Measurements from ENCODE around the gene UBE3C.
"Not testable (repeated sequence)": the region's sequence is repeated elsewhere in the genome, so short reads cannot be mapped to it uniquely, and the experiment has no call there.

The UBE3C gene

DNA sequence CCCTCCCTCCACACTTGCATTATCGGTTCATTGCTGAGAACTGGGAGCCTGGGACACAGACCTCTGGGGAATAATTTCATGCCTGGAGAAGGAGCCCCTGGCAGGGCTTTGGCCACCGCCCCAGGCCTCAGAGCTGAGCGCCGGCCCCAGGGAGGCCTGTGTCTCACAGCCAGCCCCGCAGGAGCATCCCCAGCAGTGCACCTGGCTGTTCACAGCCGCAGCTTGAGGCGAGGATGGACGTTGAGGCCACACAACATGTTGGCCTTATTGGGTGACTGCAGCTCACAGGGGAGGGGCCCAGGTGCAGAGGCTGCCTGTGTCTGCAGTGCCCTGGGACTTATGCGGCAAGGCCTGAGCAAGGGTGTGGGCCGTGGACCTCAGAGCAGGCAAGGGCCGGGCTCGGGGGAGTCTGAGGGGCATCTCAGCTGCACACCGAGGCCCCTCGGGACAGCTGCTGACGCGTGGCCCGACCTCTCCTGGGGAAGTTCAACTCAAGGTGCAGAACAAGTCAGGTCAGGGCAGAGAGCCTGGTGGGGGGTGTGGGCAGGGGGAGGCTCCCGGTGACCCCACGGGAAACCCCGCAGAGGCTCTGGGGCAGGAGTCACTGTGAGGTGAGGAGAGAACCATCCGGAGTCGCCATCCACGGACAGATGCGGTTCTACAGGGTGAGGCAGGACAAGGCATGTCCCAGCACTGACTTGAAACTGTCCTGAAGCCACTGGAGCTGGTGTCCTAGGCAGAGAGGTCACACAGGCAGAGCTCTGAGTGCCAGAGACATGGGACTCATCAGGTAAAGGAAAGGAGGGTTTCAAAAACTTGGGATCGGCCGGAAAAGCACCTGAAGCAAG, 13.1 kb upstream of the UBE3C start:
- Histone ChIP-seq H3K4me1 (no peaks in the 10 kb centered on the region), H3K36me3 (no peaks in the 10 kb centered on the region), H3K4me3 (no peak overlapping the region), H3K27ac (no peak overlapping the region), H3K27me3 (peaks cover 0 to 16% of the 10 kb centered on the region in 2 donors), H3K9me3 (no peaks in the 10 kb centered on the region)
- intact Hi-C loops (cut with DNase I; ENCODE audit: low total_unique reads): no loop called here
- DNase-seq: peak in 1 of 2 donors; percentile 53
- TF ChIP-seq, protein P1, sequence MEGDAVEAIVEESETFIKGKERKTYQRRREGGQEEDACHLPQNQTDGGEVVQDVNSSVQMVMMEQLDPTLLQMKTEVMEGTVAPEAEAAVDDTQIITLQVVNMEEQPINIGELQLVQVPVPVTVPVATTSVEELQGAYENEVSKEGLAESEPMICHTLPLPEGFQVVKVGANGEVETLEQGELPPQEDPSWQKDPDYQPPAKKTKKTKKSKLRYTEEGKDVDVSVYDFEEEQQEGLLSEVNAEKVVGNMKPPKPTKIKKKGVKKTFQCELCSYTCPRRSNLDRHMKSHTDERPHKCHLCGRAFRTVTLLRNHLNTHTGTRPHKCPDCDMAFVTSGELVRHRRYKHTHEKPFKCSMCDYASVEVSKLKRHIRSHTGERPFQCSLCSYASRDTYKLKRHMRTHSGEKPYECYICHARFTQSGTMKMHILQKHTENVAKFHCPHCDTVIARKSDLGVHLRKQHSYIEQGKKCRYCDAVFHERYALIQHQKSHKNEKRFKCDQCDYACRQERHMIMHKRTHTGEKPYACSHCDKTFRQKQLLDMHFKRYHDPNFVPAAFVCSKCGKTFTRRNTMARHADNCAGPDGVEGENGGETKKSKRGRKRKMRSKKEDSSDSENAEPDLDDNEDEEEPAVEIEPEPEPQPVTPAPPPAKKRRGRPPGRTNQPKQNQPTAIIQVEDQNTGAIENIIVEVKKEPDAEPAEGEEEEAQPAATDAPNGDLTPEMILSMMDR (IDR thresholded peaks at IDR 0.05): no peak

GRCh38 chr7:157126921-157127320, 11.8 kb upstream of the UBE3C start:
- Histone ChIP-seq H3K4me3 (no peak overlapping the region), H3K36me3 (no peaks in the 10 kb centered on the region), H3K4me1 (no peaks in the 10 kb centered on the region), H3K27ac (no peak overlapping the region), H3K27me3 (peaks cover 0 to 21% of the 10 kb centered on the region in 2 donors), H3K9me3 (no peaks in the 10 kb centered on the region)
- intact Hi-C loops (cut with DNase I; ENCODE audit: low total_unique reads): no loop called here
- TF ChIP-seq, protein P1 (IDR thresholded peaks at IDR 0.05): no peak
- DNase-seq: peak in 1 of 2 donors; percentile 54

DNA sequence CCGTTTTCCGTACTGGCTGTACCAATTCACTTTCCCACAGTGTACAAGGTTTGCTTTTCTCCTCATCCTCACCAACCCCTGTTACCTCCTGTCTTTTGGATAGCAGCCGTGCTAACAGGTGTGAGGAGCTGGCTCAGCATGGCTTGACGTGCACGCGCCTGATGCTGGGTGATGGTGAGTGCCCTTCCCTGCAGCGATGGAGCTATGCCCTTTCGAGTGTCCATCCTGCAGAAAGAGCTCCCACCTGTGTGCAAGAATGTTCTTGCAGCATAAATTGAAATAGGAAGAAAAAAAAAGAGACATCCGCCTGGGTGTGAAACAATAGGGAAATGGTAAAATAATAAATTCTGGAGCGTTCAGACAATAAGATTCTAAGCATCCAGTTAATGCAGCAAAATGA, 9.5 kb upstream of the UBE3C start:
- Histone ChIP-seq H3K27me3 (peaks cover 0 to 21% of the 10 kb centered on the region in 2 donors), H3K4me3 (no peak overlapping the region), H3K36me3 (no peaks in the 10 kb centered on the region), H3K4me1 (no peaks in the 10 kb centered on the region), H3K9me3 (no peaks in the 10 kb centered on the region), H3K27ac (no peak overlapping the region)
- intact Hi-C loops (cut with DNase I; ENCODE audit: low total_unique reads): no loop called here
- TF ChIP-seq, protein P1 (IDR thresholded peaks at IDR 0.05): no peak
- DNase-seq: peak in 1 of 2 donors; percentile 24

GRCh38 chr7:157129907-157130460, 8.7 kb upstream of the UBE3C start:
- no peaks in the 10 kb centered on the region for H3K9me3 ChIP-seq
- TF ChIP-seq, protein P1 (IDR thresholded peaks at IDR 0.05): no peak
- peak in 1 of 2 donors; percentile 34 for DNase-seq
- intact Hi-C loops (cut with DNase I; ENCODE audit: low total_unique reads): loop anchor here (10.0 kb wide), 1 partner anchor 235 kb away; the partner anchor contains the start of gene LMBR1
- no peaks in the 10 kb centered on the region for H3K36me3 ChIP-seq
- no peak overlapping the region for H3K27ac ChIP-seq
- H3K4me3 ChIP-seq: no peak overlapping the region
- H3K27me3 ChIP-seq: peaks cover 0 to 21% of the 10 kb centered on the region in 2 donors
- H3K4me1 ChIP-seq: no peaks in the 10 kb centered on the region

DNA sequence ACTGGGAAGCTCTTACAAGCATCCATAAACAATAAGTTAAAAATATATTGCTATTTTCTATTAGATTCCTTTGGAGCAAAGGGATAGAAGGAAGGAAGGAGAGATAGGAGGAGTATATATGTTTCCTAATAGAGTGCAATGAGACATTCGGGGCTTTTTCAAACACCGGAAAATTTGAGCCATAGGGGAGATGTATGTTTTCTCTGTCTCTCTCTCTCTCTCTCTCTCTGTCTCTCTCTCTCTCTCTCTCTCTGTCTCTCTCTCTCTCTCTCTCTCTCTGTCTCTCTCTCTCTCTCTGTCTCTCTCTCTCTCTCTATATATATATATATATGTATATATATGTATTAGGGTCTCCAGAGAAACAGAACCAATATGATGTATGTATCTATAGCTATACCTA, 7.9 kb upstream of the UBE3C start:
- H3K27me3 ChIP-seq: peaks cover 0 to 21% of the 10 kb centered on the region in 2 donors
- not testable (repeated sequence) for H3K27ac ChIP-seq, DNase-seq, H3K36me3 ChIP-seq, H3K4me1 ChIP-seq, H3K9me3 ChIP-seq, H3K4me3 ChIP-seq
- intact Hi-C loops (cut with DNase I; ENCODE audit: low total_unique reads): loop anchor here (10.0 kb wide), 1 partner anchor 236 kb away; the partner anchor contains the start of gene LMBR1

GRCh38 chr7:157132796-157133195, 5.9 kb upstream of the UBE3C start:
- Histone ChIP-seq H3K27me3 (peaks cover 0 to 21% of the 10 kb centered on the region in 2 donors), H3K36me3 (no peaks in the 10 kb centered on the region), H3K4me1 (no peaks in the 10 kb centered on the region), H3K27ac (no peak overlapping the region), H3K4me3 (no peak overlapping the region), H3K9me3 (no peaks in the 10 kb centered on the region)
- intact Hi-C loops (cut with DNase I; ENCODE audit: low total_unique reads): loop anchor here (10.0 kb wide), 1 partner anchor 238 kb away; the partner anchor contains the start of gene LMBR1
- TF ChIP-seq, protein P1 (IDR thresholded peaks at IDR 0.05): no peak
- DNase-seq: no peak
